Subcutaneous abdominal adipose tissue (tissue), 5 donors: ENCODE measurements around the gene MGME1.
A peak's percentile ranks its signal among the peaks of the same experiment; 100 is the strongest.
"Not testable (repeated sequence)": the region's sequence is repeated elsewhere in the genome, so short reads cannot be mapped to it uniquely, and the experiment has no call there.

ENCODE experiments used
- H3K27ac ChIP-seq: one replicate; pipeline ENCODE4 v1.7.0; 2013; ENCODE audit warnings: low read depth, mild to moderate bottlenecking, inconsistent platforms, low read length, moderate library complexity
- H3K27me3 ChIP-seq, 5 donors: one replicate each; pipeline ENCODE4 v1.7.0; 2013; ENCODE audit warnings: low read length in 5 of 5, inconsistent platforms in 1 of 5; ENCODE audit not compliant: control insufficient read depth in 5 of 5, insufficient read depth in 4 of 5
- H3K36me3 ChIP-seq, 5 donors: one replicate each; pipeline ENCODE4 v1.7.0; 2013; ENCODE audit warnings: low read length in 5 of 5; ENCODE audit not compliant: control insufficient read depth in 5 of 5, insufficient read depth in 5 of 5
- H3K4me1 ChIP-seq, 5 donors: one replicate each; pipeline ENCODE4 v1.7.0; 2013; ENCODE audit warnings: low read length in 5 of 5, mild to moderate bottlenecking in 3 of 5, moderate library complexity in 1 of 5; ENCODE audit not compliant: control insufficient read depth in 5 of 5, insufficient read depth in 5 of 5
- H3K4me3 ChIP-seq, 5 donors: one replicate each; pipeline ENCODE4 v1.7.0; 2013; ENCODE audit warnings: low read length in 5 of 5, low read depth in 1 of 5
- H3K9ac ChIP-seq, 5 donors: one replicate each; pipeline ENCODE4 v1.7.0; 2013; ENCODE audit warnings: low read length in 5 of 5, mild to moderate bottlenecking in 4 of 5, moderate library complexity in 3 of 5
- H3K9me3 ChIP-seq, 5 donors: one replicate each; pipeline ENCODE4 v1.7.0; 2013; ENCODE audit warnings: low read length in 5 of 5; ENCODE audit not compliant: control insufficient read depth in 5 of 5
- donor health status: healthy.
- donor health status: healthy.
- donor health status: healthy.
- donor health status: healthy.
- donor health status: healthy.

The MGME1 gene

GRCh38 chr20:17959257-17959627, 9.6 kb upstream of the MGME1 start:
- peak overlapping the region in 2 of 5 donors; percentile 57 to 69 for H3K9ac ChIP-seq

GRCh38 chr20:17960400-17960885, 8.4 kb upstream of the MGME1 start:
- H3K9me3 ChIP-seq, H3K36me3 ChIP-seq, H3K9ac ChIP-seq, H3K27me3 ChIP-seq, H3K4me3 ChIP-seq: not testable (repeated sequence)
- Histone ChIP-seq H3K27ac (peak overlapping the region; percentile 97), H3K4me1 (peaks cover 0 to 80% (median 71%) of the 10 kb centered on the region in 5 donors)

More at GRCh38 chr20:17959257-17959627, 9.6 kb upstream of the MGME1 start:
- no peaks in the 10 kb centered on the region for H3K9me3 ChIP-seq
- H3K27ac ChIP-seq: peak overlapping the region; percentile 68
- H3K4me1 ChIP-seq: peaks cover 0 to 68% (median 59%) of the 10 kb centered on the region in 5 donors
- H3K36me3 ChIP-seq: peaks cover 2 to 18% (median 16%) of the 10 kb centered on the region in 5 donors
- no peaks in the 10 kb centered on the region for H3K27me3 ChIP-seq
- H3K4me3 ChIP-seq: no peak overlapping the region

GRCh38 chr20:17960927-17961586, 7.8 kb upstream of the MGME1 start:
- Histone ChIP-seq H3K27ac (peak overlapping the region; percentile 97), H3K36me3 (peaks cover 0 to 7% (median 4%) of the 10 kb centered on the region in 5 donors), H3K27me3 (no peaks in the 10 kb centered on the region), H3K9me3 (no peaks in the 10 kb centered on the region), H3K4me1 (peaks cover 2 to 86% (median 77%) of the 10 kb centered on the region in 5 donors), H3K4me3 (no peak overlapping the region), H3K9ac (peak overlapping the region in 2 of 5 donors; percentile 3 to 21)

GRCh38 chr20:17961587-17961940, 7.3 kb upstream of the MGME1 start:
- Histone ChIP-seq H3K27ac (peak overlapping the region; percentile 97), H3K36me3 (peaks cover 0 to 2% (median 2%) of the 10 kb centered on the region in 5 donors), H3K9me3 (no peaks in the 10 kb centered on the region), H3K4me3 (no peak overlapping the region), H3K4me1 (peaks cover 2 to 91% (median 82%) of the 10 kb centered on the region in 5 donors), H3K9ac (no peak overlapping the region), H3K27me3 (no peaks in the 10 kb centered on the region)

GRCh38 chr20:17963114-17963897, 5.5 kb upstream of the MGME1 start:
- Histone ChIP-seq H3K27me3 (no peaks in the 10 kb centered on the region), H3K27ac (peak overlapping the region; percentile 97), H3K36me3 (peaks cover 0 to 2% (median 0%) of the 10 kb centered on the region in 5 donors), H3K4me3 (no peak overlapping the region), H3K9me3 (no peaks in the 10 kb centered on the region), H3K4me1 (peaks cover 3 to 91% (median 85%) of the 10 kb centered on the region in 5 donors), H3K9ac (no peak overlapping the region)

GRCh38 chr20:17964073-17964472, 4.7 kb upstream of the MGME1 start:
- peaks cover 0 to 2% (median 0%) of the 10 kb centered on the region in 5 donors for H3K27me3 ChIP-seq
- no peak overlapping the region for H3K4me3 ChIP-seq
- H3K9me3 ChIP-seq: no peaks in the 10 kb centered on the region
- no peak overlapping the region for H3K9ac ChIP-seq
- H3K27ac ChIP-seq: peak overlapping the region; percentile 97
- H3K36me3 ChIP-seq: peaks cover 0 to 2% (median 0%) of the 10 kb centered on the region in 5 donors
- H3K4me1 ChIP-seq: peaks cover 8 to 84% (median 79%) of the 10 kb centered on the region in 5 donors

GRCh38 chr20:17964632-17965031, 4.2 kb upstream of the MGME1 start:
- peaks cover 0 to 2% (median 0%) of the 10 kb centered on the region in 5 donors for H3K27me3 ChIP-seq
- H3K4me3 ChIP-seq: no peak overlapping the region
- peak overlapping the region; percentile 97 for H3K27ac ChIP-seq
- H3K36me3 ChIP-seq: peaks cover 0 to 2% (median 0%) of the 10 kb centered on the region in 5 donors
- H3K4me1 ChIP-seq: peaks cover 8 to 84% (median 77%) of the 10 kb centered on the region in 5 donors
- no peaks in the 10 kb centered on the region for H3K9me3 ChIP-seq
- no peak overlapping the region for H3K9ac ChIP-seq

GRCh38 chr20:17965042-17965697, 3.6 kb upstream of the MGME1 start:
- Histone ChIP-seq H3K4me3 (peak overlapping the region in 4 of 5 donors; percentile 90 to 98 (median 98)), H3K9ac (no peak overlapping the region), H3K27me3 (peaks cover 0 to 2% (median 0%) of the 10 kb centered on the region in 5 donors), H3K9me3 (no peaks in the 10 kb centered on the region), H3K36me3 (peaks cover 0 to 2% (median 0%) of the 10 kb centered on the region in 5 donors), H3K4me1 (peaks cover 11 to 85% (median 77%) of the 10 kb centered on the region in 5 donors), H3K27ac (peak overlapping the region; percentile 97)

GRCh38 chr20:17966432-17967310, 2.1 kb upstream of the MGME1 start:
- no peaks in the 10 kb centered on the region for H3K9me3 ChIP-seq
- peak overlapping the region; percentile 78 to 98 (median 98) for H3K4me3 ChIP-seq
- peak overlapping the region; percentile 20 to 95 (median 88) for H3K9ac ChIP-seq
- H3K27ac ChIP-seq: peak overlapping the region; percentile 97
- H3K36me3 ChIP-seq: peaks cover 0 to 2% (median 0%) of the 10 kb centered on the region in 5 donors
- peaks cover 11 to 87% (median 78%) of the 10 kb centered on the region in 5 donors for H3K4me1 ChIP-seq
- peaks cover 0 to 2% (median 0%) of the 10 kb centered on the region in 5 donors for H3K27me3 ChIP-seq
